OCI-LY1 (cell line): ENCODE results near the gene SPIN1.

Experiments
- H2AFZ ChIP-seq: fragments of 200-600 bp; sonication (generic), shearing (Covaris generic); 2 replicates; pipeline ENCODE4 v1.6.0; 2014; ENCODE audit warnings: antibody characterized with exemption, mild to moderate bottlenecking, low read length
- H3F3A ChIP-seq: fragments of 200-600 bp; sonication (generic), shearing (Covaris generic); 2 replicates; pipeline ENCODE4 v1.6.0; 2014; ENCODE audit warnings: mild to moderate bottlenecking, antibody characterized with exemption, low read length, moderate library complexity; ENCODE audit not compliant: insufficient read depth
- H3K27ac ChIP-seq: fragments of 200-600 bp; sonication (generic); 2 replicates; pipeline ENCODE4 v1.5.1; 2014; ENCODE audit warnings: low read length, mixed run types, mild to moderate bottlenecking, low read depth; ENCODE audit not compliant: poor library complexity, severe bottlenecking
- H3K27me3 ChIP-seq: fragments of 200-600 bp; sonication (generic); 2 replicates; pipeline ENCODE4 v1.6.0; 2014; ENCODE audit warnings: antibody characterized with exemption, mild to moderate bottlenecking, low read length, moderate library complexity; ENCODE audit not compliant: insufficient read depth
- H3K36me3 ChIP-seq: fragments of 200-600 bp; sonication (generic); 2 replicates; pipeline ENCODE4 v1.6.1; 2014; ENCODE audit warnings: mild to moderate bottlenecking, antibody characterized with exemption, low read length, moderate library complexity, mixed read lengths; ENCODE audit not compliant: insufficient read depth
- H3K4me1 ChIP-seq: fragments of 200-600 bp; sonication (generic); 2 replicates; pipeline ENCODE4 v1.5.1; 2014; ENCODE audit warnings: mild to moderate bottlenecking, low read length, moderate library complexity; ENCODE audit not compliant: insufficient read depth, severe bottlenecking
- H3K4me2 ChIP-seq: fragments of 200-600 bp; sonication (generic), shearing (Covaris generic); 2 replicates; pipeline ENCODE4 v1.6.1; 2014; ENCODE audit warnings: low read length
- H3K4me3 ChIP-seq: fragments of 200-600 bp; sonication (generic); 2 replicates; pipeline ENCODE4 v1.5.1; 2014; ENCODE audit warnings: low read length, low read depth, mild to moderate bottlenecking, mixed read lengths; ENCODE audit not compliant: poor library complexity, severe bottlenecking
- H3K79me2 ChIP-seq: fragments of 200-600 bp; shearing (Covaris generic); 2 replicates; pipeline ENCODE4 v1.6.1; 2016; ENCODE audit warnings: mixed run types, low read length, mixed read lengths; ENCODE audit not compliant: insufficient read depth
- H3K9ac ChIP-seq: fragments of 200-600 bp; sonication (generic), shearing (Covaris generic); 2 replicates; pipeline ENCODE4 v1.6.1; 2014; ENCODE audit warnings: mild to moderate bottlenecking, low read length, mixed read lengths
- H3K9me2 ChIP-seq: fragments of 200-600 bp; sonication (generic), shearing (Covaris generic); 2 replicates; pipeline ENCODE4 v1.6.1; 2014; ENCODE audit warnings: low read depth, mild to moderate bottlenecking, low read length, mixed read lengths
- H3K9me3 ChIP-seq: fragments of 200-600 bp; shearing (Covaris generic); 2 replicates; pipeline ENCODE4 v1.6.1; 2014; ENCODE audit warnings: low read length, mixed read lengths
- H4K20me1 ChIP-seq: fragments of 200-600 bp; sonication (generic), shearing (Covaris generic); 2 replicates; pipeline ENCODE4 v1.6.0; 2016; ENCODE audit warnings: mild to moderate bottlenecking, low read length; ENCODE audit not compliant: insufficient read depth
- CTCF ChIP-seq: fragments of 200-600 bp; sonication (generic), shearing (Covaris generic); IDR thresholded peaks from 2 replicates; pipeline ENCODE4 v1.5.1; 2017; ENCODE audit warnings: mild to moderate bottlenecking, antibody characterized with exemption, low read length, moderate library complexity, mixed read lengths
- EZH2 ChIP-seq: fragments of 200-600 bp; sonication (generic), shearing (Covaris generic); IDR thresholded peaks from 2 replicates; pipeline ENCODE4 v1.8.0; 2017; ENCODE audit warnings: borderline replicate concordance, mixed run types, mild to moderate bottlenecking, antibody characterized with exemption, low read length, moderate library complexity, mixed read lengths

SPIN1 gene

GRCh38 chr9:88392549-88392948, 4.3 kb downstream of the SPIN1 start:
- no peaks in the 10 kb centered on the region for H4K20me1 ChIP-seq
- no peaks in the 10 kb centered on the region for H3K9me3 ChIP-seq
- TF ChIP-seq EZH2 (no peak), CTCF (no peak)
- H3K36me3 ChIP-seq = no peaks in the 10 kb centered on the region; the same call in 1 of the 2 replicates
- peaks cover 52% of the 10 kb centered on the region for H3K79me2 ChIP-seq
- no peaks in the 10 kb centered on the region for H3K27me3 ChIP-seq
- no peak overlapping the region for H3K9ac ChIP-seq
- H2AFZ ChIP-seq = no peak overlapping the region
- H3K4me2 ChIP-seq = no peak overlapping the region
- peaks cover 22% of the 10 kb centered on the region for H3K4me1 ChIP-seq
- no peak overlapping the region for H3K27ac ChIP-seq
- no peak overlapping the region for H3K4me3 ChIP-seq
- no peaks in the 10 kb centered on the region for H3K9me2 ChIP-seq
- H3F3A ChIP-seq = no peaks in the 10 kb centered on the region

- Histone ChIP-seq H2AFZ (no peak overlapping the region), H3K4me2 (no peak overlapping the region), H3K27ac (no peak overlapping the region), H3F3A (no peaks in the 10 kb centered on the region), H3K9ac (no peak overlapping the region), H4K20me1 (no peaks in the 10 kb centered on the region), H3K79me2 (peaks cover 47% of the 10 kb centered on the region), H3K36me3 (no peaks in the 10 kb centered on the region; the same call in 1 of the 2 replicates), H3K4me1 (peaks cover 10% of the 10 kb centered on the region), H3K9me2 (no peaks in the 10 kb centered on the region), H3K27me3 (no peaks in the 10 kb centered on the region), H3K9me3 (no peaks in the 10 kb centered on the region), H3K4me3 (no peak overlapping the region)
- TF ChIP-seq EZH2 (no peak), CTCF (no peak)
Observed at GRCh38 chr9:88396836-88397577, 8.8 kb downstream of the SPIN1 start.

- H3K9me2 ChIP-seq = no peaks in the 10 kb centered on the region
- H3K9ac ChIP-seq = no peak overlapping the region
- H4K20me1 ChIP-seq = no peaks in the 10 kb centered on the region
- no peak overlapping the region for H2AFZ ChIP-seq
- no peak overlapping the region for H3K4me3 ChIP-seq
- H3K4me1 ChIP-seq = peaks cover 10% of the 10 kb centered on the region
- no peaks in the 10 kb centered on the region for H3F3A ChIP-seq
- no peaks in the 10 kb centered on the region; the same call in 1 of the 2 replicates for H3K36me3 ChIP-seq
- no peak overlapping the region for H3K27ac ChIP-seq
- H3K79me2 ChIP-seq = peaks cover 50% of the 10 kb centered on the region
- no peaks in the 10 kb centered on the region for H3K9me3 ChIP-seq
- TF ChIP-seq CTCF (no peak), EZH2 (no peak)
- no peaks in the 10 kb centered on the region for H3K27me3 ChIP-seq
- no peak overlapping the region for H3K4me2 ChIP-seq
Observed at GRCh38 chr9:88398016-88398415, 9.8 kb downstream of the SPIN1 start.
